ENCODE results near the gene EPX. TPM values are rescaled to one million over a fixed set of nuclear protein-coding genes. Genes with fewer than 3 reads are reported as not detected.

The EPX gene
- total RNA-seq, 4 donors from 2014 or later: not detected

DNA sequence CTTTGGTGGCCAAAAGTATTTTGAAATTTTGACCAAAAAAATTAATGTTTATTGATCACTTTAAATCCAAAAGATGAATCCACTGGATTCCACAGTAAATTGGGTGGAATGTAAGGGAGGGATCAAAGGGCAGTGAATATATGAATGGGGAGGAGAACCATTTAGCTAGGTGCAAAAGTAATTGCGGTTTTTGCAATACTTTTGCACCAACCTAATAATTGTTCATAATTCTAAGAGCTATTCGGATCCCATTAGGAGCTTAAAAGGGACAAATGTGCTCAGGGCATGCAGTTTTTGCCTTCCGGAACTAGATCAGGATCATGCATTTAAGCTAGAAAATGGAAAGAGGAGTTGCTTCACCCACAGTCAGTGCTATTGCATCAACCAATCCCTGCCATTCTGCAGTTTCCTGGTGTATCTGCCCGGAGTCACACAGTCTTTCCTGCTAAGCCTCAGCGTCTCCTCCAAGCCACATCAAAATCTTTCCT is 45.7 kb downstream of the EPX start, which contains the start of gene LPO:
LPO (plus strand) TSS at position 438 of the 488 bp plus-strand sequence. CDS start 4,396 bp downstream, outside the sequence.
- no peak for DNase-seq (ENCODE audit: low spot score in 2 of 2)
- intact Hi-C loops (cut with DNase I; ENCODE audit: low total_unique reads): no loop called here
- H3K4me3 ChIP-seq (ENCODE audit: low read depth, poor library complexity, severe bottlenecking): no peak within 1 kb of the TSS
- TF ChIP-seq POLR2A (IDR thresholded peaks at IDR 0.05): no peak
- TF ChIP-seq, protein P1, sequence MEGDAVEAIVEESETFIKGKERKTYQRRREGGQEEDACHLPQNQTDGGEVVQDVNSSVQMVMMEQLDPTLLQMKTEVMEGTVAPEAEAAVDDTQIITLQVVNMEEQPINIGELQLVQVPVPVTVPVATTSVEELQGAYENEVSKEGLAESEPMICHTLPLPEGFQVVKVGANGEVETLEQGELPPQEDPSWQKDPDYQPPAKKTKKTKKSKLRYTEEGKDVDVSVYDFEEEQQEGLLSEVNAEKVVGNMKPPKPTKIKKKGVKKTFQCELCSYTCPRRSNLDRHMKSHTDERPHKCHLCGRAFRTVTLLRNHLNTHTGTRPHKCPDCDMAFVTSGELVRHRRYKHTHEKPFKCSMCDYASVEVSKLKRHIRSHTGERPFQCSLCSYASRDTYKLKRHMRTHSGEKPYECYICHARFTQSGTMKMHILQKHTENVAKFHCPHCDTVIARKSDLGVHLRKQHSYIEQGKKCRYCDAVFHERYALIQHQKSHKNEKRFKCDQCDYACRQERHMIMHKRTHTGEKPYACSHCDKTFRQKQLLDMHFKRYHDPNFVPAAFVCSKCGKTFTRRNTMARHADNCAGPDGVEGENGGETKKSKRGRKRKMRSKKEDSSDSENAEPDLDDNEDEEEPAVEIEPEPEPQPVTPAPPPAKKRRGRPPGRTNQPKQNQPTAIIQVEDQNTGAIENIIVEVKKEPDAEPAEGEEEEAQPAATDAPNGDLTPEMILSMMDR (IDR thresholded peaks at IDR 0.05): no peak
- WGBS, 2 donors: 63 to 75% methylated on average over 5 of the region's 5 CpGs

DNA sequence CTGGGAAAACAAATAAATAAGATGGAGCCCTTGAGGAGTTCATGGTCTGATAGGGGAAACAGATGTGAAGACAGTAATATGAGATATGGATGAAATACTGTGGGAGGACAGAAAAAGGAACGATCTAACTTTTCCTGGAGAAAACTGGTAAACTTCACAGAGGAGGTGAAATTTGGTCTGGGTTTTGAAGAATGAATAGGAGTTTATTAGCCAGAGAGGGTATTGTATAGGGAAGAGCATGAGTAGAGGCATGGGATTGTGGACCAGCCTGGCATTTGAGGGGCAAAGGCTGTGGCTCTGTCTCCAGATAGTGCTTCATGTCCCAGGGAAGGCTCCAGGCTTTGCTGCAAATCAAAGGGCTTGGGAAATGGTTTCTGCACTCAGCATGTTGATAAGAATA is 47.5 kb downstream of the EPX start:
- no peak for DNase-seq (ENCODE audit: low spot score in 2 of 2)
- H3K4me3 ChIP-seq (ENCODE audit: low read depth, poor library complexity, severe bottlenecking): no peak overlapping the region
- intact Hi-C loops (cut with DNase I; ENCODE audit: low total_unique reads): no loop called here
- 74 to 80% methylated on average over 1 of the region's 1 CpG for WGBS, 2 donors
- TF ChIP-seq, protein P1 (IDR thresholded peaks at IDR 0.05): no peak
- no peak for TF ChIP-seq POLR2A (IDR thresholded peaks at IDR 0.05)

DNA sequence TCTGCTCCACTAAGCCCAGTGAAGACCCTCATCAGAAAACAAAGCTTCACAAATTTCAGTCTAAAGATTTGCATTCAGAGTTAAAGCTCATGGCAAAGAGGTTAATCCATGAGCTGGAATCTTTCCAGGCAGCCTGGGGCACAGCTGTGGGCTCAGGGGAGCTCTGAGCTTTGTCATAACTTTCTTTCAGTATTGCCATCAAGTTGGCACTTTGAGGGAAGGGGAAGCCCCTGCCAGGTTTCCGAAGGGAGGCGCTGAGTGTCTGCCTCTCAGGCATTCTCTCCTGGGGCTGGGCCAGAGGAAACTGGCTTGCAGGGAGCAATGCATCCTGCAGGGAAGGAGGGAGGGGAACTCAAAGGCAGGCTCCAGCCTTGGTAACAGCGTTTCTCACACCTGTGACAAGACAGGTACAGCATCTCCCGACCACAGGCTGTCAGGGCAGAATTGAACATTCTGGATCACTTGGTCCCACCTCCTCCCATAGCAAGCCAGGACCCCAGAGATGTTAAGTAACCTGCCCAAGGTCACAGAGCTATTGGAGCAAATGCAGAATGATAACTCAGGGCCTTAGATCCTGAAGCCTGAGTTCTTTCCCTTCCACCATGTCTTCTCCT is 49.8 kb downstream of the EPX start:
- no peak overlapping the region for H3K4me3 ChIP-seq (ENCODE audit: low read depth, poor library complexity, severe bottlenecking)
- WGBS, 2 donors: 9 to 18% methylated on average over 4 of the region's 4 CpGs
- intact Hi-C loops (cut with DNase I; ENCODE audit: low total_unique reads): no loop called here
- no peak for TF ChIP-seq POLR2A (IDR thresholded peaks at IDR 0.05)
- TF ChIP-seq, protein P1 (IDR thresholded peaks at IDR 0.05): no peak
- no peak for DNase-seq (ENCODE audit: low spot score in 2 of 2)

DNA sequence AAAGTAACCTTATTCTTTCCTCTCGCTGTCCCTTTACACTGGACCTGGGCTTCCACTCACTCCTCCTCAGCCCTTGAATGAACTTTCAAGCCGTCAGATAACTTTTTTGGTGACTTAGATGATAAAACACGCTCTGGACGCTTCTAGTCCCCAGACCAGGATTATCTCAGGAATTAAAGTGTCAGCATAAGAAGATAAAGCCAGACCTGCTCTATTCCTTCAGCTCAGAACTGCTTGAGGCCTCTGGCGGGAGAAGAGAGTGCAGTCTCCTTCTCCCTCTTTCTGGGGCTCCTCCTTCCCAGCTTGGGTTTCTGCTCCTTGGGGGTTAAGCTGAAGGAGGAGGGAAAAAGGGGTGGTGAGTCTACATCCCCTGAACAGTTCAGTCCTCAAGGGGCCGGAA is 52.4 kb downstream of the EPX start:
- TF ChIP-seq, protein P1 (IDR thresholded peaks at IDR 0.05): no peak
- no peak for TF ChIP-seq POLR2A (IDR thresholded peaks at IDR 0.05)
- no peak for DNase-seq (ENCODE audit: low spot score in 2 of 2)
- H3K4me3 ChIP-seq (ENCODE audit: low read depth, poor library complexity, severe bottlenecking): no peak overlapping the region
- WGBS, 2 donors: 77 to 78% methylated on average over 6 of the region's 6 CpGs
- intact Hi-C loops (cut with DNase I; ENCODE audit: low total_unique reads): no loop called here

DNA sequence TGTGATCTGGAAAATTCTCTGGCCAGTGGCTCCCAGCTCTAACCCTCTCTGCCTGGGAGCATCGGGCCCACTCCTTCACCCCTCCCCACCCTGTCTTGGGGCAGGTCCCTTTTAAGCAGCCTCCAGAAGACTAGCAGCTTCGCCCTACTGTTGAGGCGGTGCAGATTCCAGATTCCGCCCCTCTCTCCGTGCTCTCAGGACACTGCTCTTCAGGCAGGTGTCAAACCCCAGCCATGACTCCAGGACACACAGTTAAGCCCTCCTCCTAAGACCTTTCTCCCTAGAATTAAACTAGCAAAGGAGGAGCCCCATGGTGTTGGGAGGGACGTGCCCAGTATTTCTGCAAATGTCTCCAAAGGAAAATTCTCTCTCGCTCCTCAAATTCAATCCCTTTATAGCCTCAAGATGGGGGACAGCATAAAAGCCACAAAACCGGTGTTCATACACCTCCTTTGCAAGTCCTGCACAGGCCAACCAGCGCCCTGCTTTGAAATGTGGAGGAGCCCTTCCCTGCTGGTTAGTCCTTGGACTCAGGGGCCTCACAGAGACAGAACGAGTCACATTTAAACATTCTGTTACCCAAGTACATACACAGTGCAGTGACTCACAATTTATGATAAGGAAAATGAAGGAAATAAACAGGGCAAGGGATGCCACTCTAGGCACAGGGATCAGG is 53.0 kb downstream of the EPX start:
- no peak overlapping the region for H3K4me3 ChIP-seq (ENCODE audit: low read depth, poor library complexity, severe bottlenecking)
- intact Hi-C loops (cut with DNase I; ENCODE audit: low total_unique reads): no loop called here
- TF ChIP-seq, protein P1 (IDR thresholded peaks at IDR 0.05): no peak
- TF ChIP-seq POLR2A (IDR thresholded peaks at IDR 0.05): no peak
- no peak for DNase-seq (ENCODE audit: low spot score in 2 of 2)
- WGBS, 2 donors: 67 to 70% methylated on average over 10 of the region's 10 CpGs
